ENCODE data around the gene MT3. TPM values are rescaled to one million over a fixed set of nuclear protein-coding genes. Genes with fewer than 3 reads are reported as not detected.

The MT3 gene
- total and polyA plus RNA-seq, 2 of the 13 experiments (the other 11 are each of a cell fraction or from before 2014, with no cell fraction given), result not detected

DNA sequence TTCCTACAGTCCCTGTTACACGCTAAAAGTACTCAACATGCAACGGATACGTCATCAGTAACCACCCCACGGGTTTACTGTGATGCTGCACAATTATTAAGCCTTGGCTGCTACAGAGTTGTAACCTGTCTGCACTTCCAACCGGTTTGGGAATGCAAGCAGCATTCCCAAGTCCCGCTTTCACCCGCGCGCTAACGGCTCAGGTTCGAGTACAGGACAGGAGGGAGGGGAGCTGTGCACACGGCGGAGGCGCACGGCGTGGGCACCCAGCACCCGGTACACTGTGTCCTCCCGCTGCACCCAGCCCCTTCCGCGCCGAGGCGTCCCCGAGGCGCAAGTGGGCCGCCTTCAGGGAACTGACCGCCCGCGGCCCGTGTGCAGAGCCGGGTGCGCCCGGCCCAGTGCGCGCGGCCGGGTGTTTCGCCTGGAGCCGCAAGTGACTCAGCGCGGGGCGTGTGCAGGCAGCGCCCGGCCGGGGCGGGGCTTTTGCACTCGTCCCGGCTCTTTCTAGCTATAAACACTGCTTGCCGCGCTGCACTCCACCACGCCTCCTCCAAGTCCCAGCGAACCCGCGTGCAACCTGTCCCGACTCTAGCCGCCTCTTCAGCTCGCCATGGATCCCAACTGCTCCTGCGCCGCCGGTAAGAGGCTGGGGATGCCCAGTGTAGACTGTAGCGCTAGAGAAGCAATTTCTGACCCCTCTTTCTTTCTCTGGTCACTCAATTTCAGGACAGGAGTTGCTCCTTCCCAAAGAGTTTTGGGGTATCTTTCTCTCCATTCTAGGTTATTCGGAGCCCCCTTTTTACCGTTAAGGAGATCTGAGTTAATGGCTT is 18.9 kb downstream of the MT3 start, which contains the start of gene MT2A (continued):
- TF ChIP-seq SNAPC2 (CRISPR knock-in tag; IDR thresholded peaks at IDR 0.05) (peak; percentile 88; the same call in 1 of the 2 replicates), AKAP8 (CRISPR knock-in tag; IDR thresholded peaks at IDR 0.05) (0 out of 2 replicates have a peak, but pooled peaks have one; percentile 53), SRSF4 (IDR thresholded peaks at IDR 0.05; ENCODE audit: low read depth, low read length, poor library complexity, severe bottlenecking) (no peak), POGZ (CRISPR knock-in tag; IDR thresholded peaks at IDR 0.05) (peak; percentile 88), ZNF264 (CRISPR knock-in tag; IDR thresholded peaks at IDR 0.05) (peak; percentile 24; the same call in 1 of the 2 replicates), ZNF891 (CRISPR knock-in tag; IDR thresholded peaks at IDR 0.05) (peak; percentile 82), ZNF367 (CRISPR knock-in tag; IDR thresholded peaks at IDR 0.05; ENCODE audit: borderline replicate concordance) (no peak), JUND (CRISPR knock-in tag; IDR thresholded peaks at IDR 0.05) (peak; percentile 83; the same call in 1 of the 2 replicates), ZNF704 (CRISPR knock-in tag; IDR thresholded peaks at IDR 0.05; ENCODE audit: borderline replicate concordance) (no peak), HES4 (CRISPR knock-in tag; IDR thresholded peaks at IDR 0.05; ENCODE audit: borderline replicate concordance) (peak; percentile 81; the same call in 1 of the 2 replicates), BRD4 (CRISPR knock-in tag; IDR thresholded peaks at IDR 0.05) (peak; percentile 97), ZKSCAN1 (IDR thresholded peaks at IDR 0.05; ENCODE audit: low read length) (no peak), ZNF280B (CRISPR knock-in tag; IDR thresholded peaks at IDR 0.05; ENCODE audit: borderline replicate concordance) (peak; percentile 86), ZNF550 (CRISPR knock-in tag; IDR thresholded peaks at IDR 0.05; ENCODE audit: borderline replicate concordance) (peak; percentile 87; the same call in 1 of the 2 replicates), GFI1 (CRISPR knock-in tag; IDR thresholded peaks at IDR 0.05; ENCODE audit: borderline replicate concordance) (peak; percentile 81; the same call in 1 of the 2 replicates), DZIP1 (CRISPR knock-in tag; IDR thresholded peaks at IDR 0.05) (peak; percentile 82; the same call in 1 of the 2 replicates), KMT2A (CRISPR knock-in tag; IDR thresholded peaks at IDR 0.05) (peak; percentile 67; the same call in 1 of the 2 replicates), RAD51 (IDR thresholded peaks at IDR 0.05; ENCODE audit: borderline replicate concordance) (no peak), NCOA5 (CRISPR knock-in tag; IDR thresholded peaks at IDR 0.05) (0 out of 2 replicates have a peak, but pooled peaks have one; percentile 63), NFATC3 (CRISPR knock-in tag; IDR thresholded peaks at IDR 0.05) (no peak), UBTF (CRISPR knock-in tag; IDR thresholded peaks at IDR 0.05) (peak; percentile 84; the same call in 1 of the 2 replicates), ZNF879 (CRISPR knock-in tag; IDR thresholded peaks at IDR 0.05) (no peak; the same call in 1 of the 2 replicates)

Data from HepG2 (cell line).